Natural killer cell treated with Interleukin-12 subunit alpha and Interleukin-12 subunit beta and Interleukin-15 and Interleukin-18, amount 100 ng/mL, for 72 hours (primary cell): ENCODE measurements around the gene RFK. TPM values are rescaled to one million over a fixed set of nuclear protein-coding genes. Genes with fewer than 3 reads are reported as not detected.
"Not testable (repeated sequence)": the region's sequence is repeated elsewhere in the genome, so short reads cannot be mapped to it uniquely, and the experiment has no call there.

Source experiments
- ATAC-seq, 2 donors: fragments of 150-1000 bp; cut with Tn5 transposase in 1 of 2; sonication (Bioruptor Pico), chemical (Tn5 transposase) in 1 of 2; 2 replicates each; pipeline ENCODE4 v1.10.0; 2021
- DNase-seq: peaks from one replicate; pipeline ENCODE4 v3.0.0; 2022; ENCODE audit warnings: low spot score
- H3K27ac Mint-ChIP-seq, 2 donors: 1 replicate in 1 of 2; 2 replicates in 1 of 2; pipeline ENCODE4 v1.8.0; 2022; ENCODE audit warnings: mixed read lengths in 2 of 2, mild to moderate bottlenecking in 1 of 2, moderate library complexity in 1 of 2
- H3K27me3 Mint-ChIP-seq, 2 donors: 1 replicate in 1 of 2; 2 replicates in 1 of 2; pipeline ENCODE4 v1.8.0; 2022; ENCODE audit warnings: mixed read lengths in 2 of 2
- H3K36me3 Mint-ChIP-seq: one replicate; pipeline ENCODE4 v1.8.0; 2022; ENCODE audit warnings: mixed read lengths
- H3K4me1 Mint-ChIP-seq, 2 donors: 1 replicate in 1 of 2; 2 replicates in 1 of 2; pipeline ENCODE4 v1.8.0; 2022; ENCODE audit warnings: low read depth in 2 of 2, mixed read lengths in 2 of 2, mild to moderate bottlenecking in 1 of 2
- H3K4me3 Mint-ChIP-seq: one replicate; pipeline ENCODE4 v1.8.0; 2022; ENCODE audit warnings: mixed read lengths
- H3K9me3 Mint-ChIP-seq: 2 replicates; pipeline ENCODE4 v1.8.0; 2022; ENCODE audit warnings: mixed read lengths
- total RNA-seq, 2 donors: library from RNA; stranded (reverse); gene quantifications; one replicate each; pipeline ENCODE4 v1.2.3, GENCODE V29; 2022

The RFK gene
- total RNA-seq = 10 to 100 TPM in 1 of 2 donors, 1 to 10 TPM in 1; 9.2 to 11.9 TPM

- DNase-seq = peak; percentile 91
- peaks cover 5% of the 10 kb centered on the region for H3K36me3 Mint-ChIP-seq
- peak within 1 kb of the TSS; percentile 99 for H3K4me3 Mint-ChIP-seq
- peaks cover 20 to 30% of the 10 kb centered on the region in 2 donors for H3K4me1 Mint-ChIP-seq
- H3K27me3 Mint-ChIP-seq = peaks cover 0 to 2% of the 10 kb centered on the region in 2 donors
- H3K9me3 Mint-ChIP-seq = no peaks in the 10 kb centered on the region
- peak; percentile 94 to 96 for ATAC-seq
- peak within 1 kb of the TSS; percentile 97 to 99 for H3K27ac Mint-ChIP-seq
These were observed at the start of gene RFK for GRCh38 chr9:76394195-76394959. Gene RFK (minus strand): TSS chr9:76394426. CDS start chr9:76394171, 255 bp downstream.

DNA sequence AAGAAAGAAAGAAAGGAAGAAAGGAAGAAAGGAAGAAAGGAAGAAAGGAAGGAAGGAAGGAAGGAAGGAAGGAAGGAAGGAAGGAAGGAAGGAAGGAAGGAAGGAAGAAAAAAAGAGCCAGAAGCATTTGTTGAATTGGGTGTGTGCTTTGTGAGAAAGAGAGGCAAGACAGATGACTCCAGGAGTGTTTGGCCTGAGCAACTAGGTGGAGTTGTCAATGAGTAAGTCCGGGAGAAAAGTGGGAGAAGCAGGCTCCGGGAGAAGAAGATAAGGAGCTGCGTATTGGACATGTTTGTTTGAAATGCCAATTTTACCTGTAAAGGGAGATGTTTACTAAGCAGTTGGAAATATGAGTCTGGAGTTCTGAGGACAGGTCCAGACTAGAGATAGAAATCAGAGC, 49.7 kb upstream of the RFK start:
- H3K36me3 Mint-ChIP-seq = no peaks in the 10 kb centered on the region
- H3K9me3 Mint-ChIP-seq = no peaks in the 10 kb centered on the region
- peaks cover 0 to 5% of the 10 kb centered on the region in 2 donors for H3K27me3 Mint-ChIP-seq
- H3K4me1 Mint-ChIP-seq = peaks cover 24 to 35% of the 10 kb centered on the region in 2 donors
- ATAC-seq = no peak
- DNase-seq = no peak
- peak overlapping the region; percentile 3 for H3K4me3 Mint-ChIP-seq
- H3K27ac Mint-ChIP-seq = peak overlapping the region; percentile 8 to 27

DNA sequence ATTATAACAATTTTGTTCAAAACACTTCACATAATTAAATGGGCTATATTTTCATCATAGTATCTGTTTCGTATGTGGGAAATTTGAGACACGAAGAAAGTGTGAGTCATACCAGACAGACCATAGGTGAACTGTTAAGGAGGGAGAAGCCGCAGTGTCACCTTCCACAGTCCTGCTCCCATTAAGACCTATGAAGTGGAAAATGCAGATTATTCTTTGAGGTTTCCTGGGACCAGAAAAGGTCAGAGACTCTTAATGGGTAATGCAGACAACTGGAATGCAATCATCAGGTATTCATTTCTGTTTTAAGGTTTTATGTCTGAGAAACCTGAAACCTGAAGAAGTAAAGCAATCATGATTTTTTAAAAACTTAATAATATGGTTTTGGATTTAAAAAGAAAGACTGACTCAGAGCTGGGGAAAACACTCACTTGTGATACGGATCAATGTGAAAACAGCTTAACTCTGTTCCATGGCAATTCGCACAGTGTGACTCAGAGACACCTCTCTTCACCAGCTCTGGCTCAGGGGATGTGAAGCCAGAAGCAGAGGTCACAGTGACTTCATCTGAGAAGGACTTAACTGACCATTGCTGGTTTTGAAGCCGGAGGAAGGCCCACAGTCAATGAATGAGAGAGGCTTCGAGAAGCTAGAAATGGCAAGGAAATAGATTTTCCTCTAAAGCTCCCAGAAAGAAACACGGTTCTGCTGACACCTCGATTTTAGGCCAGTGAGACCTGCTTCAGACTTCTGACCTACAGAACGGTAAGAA, 47.5 kb upstream of the RFK start:
- Mint-ChIP-seq H3K27ac (peak overlapping the region; percentile 78 to 83), H3K27me3 (peaks cover 0 to 5% of the 10 kb centered on the region in 2 donors), H3K4me1 (peaks cover 33 to 50% of the 10 kb centered on the region in 2 donors), H3K36me3 (no peaks in the 10 kb centered on the region), H3K9me3 (no peaks in the 10 kb centered on the region), H3K4me3 (peak overlapping the region; percentile 70)
- DNase-seq = no peak
- peak; percentile 72 to 88 for ATAC-seq

DNA sequence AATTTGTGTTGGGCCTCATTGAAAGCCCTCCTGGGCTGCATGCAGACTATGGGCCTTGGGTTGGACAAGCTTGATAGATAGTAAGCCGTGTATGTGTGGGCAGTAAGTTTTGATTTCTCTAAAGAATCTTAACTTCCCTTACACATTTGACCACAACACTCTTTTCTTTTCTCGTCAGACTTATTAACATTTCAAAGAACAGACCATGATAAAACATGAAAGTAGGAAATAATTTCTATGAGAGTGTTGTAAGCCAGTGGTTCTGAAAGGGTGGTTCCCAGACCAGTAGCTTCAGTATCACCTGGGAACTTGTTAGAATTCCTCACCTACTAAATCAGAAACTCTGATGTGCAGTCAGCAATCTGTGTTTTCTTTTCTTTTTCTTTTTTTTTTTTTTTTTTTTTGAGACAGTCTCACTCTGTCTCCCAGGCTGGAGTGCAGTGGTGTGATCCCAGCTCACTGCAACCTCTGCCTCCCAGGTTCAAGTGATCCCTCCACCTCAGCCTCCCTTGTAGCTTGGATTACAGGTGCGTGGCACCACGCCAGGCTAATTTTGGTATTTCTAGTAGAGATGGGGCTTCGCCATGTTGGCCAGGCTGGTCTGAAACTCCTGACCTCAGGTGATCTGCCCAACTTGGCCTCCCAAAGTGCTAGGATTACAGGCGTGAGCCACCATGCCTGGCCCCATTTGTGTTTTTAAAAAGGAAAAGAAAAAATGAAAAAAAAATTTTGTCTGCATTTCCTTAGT, 44.8 kb upstream of the RFK start:
- Mint-ChIP-seq H3K27ac (peak overlapping the region; percentile 53 to 83), H3K4me3 (peak overlapping the region; percentile 30), H3K27me3 (peaks cover 0 to 9% of the 10 kb centered on the region in 2 donors), H3K9me3 (no peaks in the 10 kb centered on the region), H3K4me1 (peaks cover 31 to 33% of the 10 kb centered on the region in 2 donors), H3K36me3 (no peaks in the 10 kb centered on the region)
- no peak for DNase-seq
- ATAC-seq = peak; percentile 79 to 89

GRCh38 chr9:76437017-76437699, 42.9 kb upstream of the RFK start:
- Mint-ChIP-seq H3K4me1 (peaks cover 32 to 34% of the 10 kb centered on the region in 2 donors), H3K27me3 (peaks cover 0 to 14% of the 10 kb centered on the region in 2 donors), H3K27ac (peak overlapping the region in 1 of 2 donors; percentile 83)
- not testable (repeated sequence) for H3K9me3 Mint-ChIP-seq, DNase-seq, H3K4me3 Mint-ChIP-seq, ATAC-seq, H3K36me3 Mint-ChIP-seq

DNA sequence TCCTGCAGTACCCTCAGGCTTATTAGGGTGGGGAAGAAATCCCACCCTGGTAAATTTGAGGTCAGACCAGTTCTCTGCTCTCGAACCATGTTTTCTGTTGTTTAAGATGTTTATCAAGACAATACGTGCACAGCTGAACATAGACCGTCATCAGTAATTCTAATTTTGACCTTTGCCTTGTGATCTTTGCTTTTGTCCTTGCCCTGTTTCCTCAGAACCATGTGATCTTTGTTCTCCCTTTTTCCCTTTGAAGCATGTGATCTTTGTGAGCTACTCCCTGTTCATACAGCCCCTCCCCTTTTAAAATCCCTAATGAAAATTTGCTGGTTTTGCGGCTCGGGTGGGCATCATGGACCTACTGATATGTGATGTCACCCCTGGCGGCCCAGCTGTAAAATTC, 40.7 kb upstream of the RFK start:
- Mint-ChIP-seq H3K27me3 (peaks cover 0 to 11% of the 10 kb centered on the region in 2 donors), H3K4me1 (peaks cover 19 to 21% of the 10 kb centered on the region in 2 donors)

DNA sequence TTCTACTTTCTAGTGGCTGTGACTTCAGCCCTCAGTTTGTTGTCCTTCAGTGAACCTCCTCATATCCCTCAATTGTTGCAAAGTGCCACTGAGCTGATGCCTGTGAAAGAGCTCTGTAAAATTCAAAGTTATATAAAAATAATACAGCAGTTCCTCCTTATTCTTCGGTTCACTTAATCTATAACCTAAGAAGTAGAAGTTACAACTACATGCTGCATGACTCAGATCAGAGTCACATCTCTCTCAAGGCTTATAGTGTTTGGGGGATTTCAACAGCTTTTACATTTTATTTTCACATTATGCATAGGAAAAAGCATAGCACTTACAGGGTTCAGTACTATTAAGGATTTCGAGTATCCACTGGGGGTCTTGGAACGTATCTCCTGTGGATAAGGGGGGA, 39.6 kb upstream of the RFK start:
- DNase-seq = no peak
- H3K27ac Mint-ChIP-seq = peak overlapping the region in 1 of 2 donors; percentile 70
- peaks cover 18 to 19% of the 10 kb centered on the region in 2 donors for H3K4me1 Mint-ChIP-seq
- H3K36me3 Mint-ChIP-seq = no peaks in the 10 kb centered on the region
- H3K27me3 Mint-ChIP-seq = peaks cover 0 to 11% of the 10 kb centered on the region in 2 donors
- no peak for ATAC-seq
- no peak overlapping the region for H3K4me3 Mint-ChIP-seq
- H3K9me3 Mint-ChIP-seq = no peaks in the 10 kb centered on the region

More for the DNA sequence above, 40.7 kb upstream of the RFK start:
- not testable (repeated sequence) for ATAC-seq, DNase-seq, H3K9me3 Mint-ChIP-seq, H3K36me3 Mint-ChIP-seq, H3K4me3 Mint-ChIP-seq
- peak overlapping the region; percentile 3 to 70 for H3K27ac Mint-ChIP-seq

DNA sequence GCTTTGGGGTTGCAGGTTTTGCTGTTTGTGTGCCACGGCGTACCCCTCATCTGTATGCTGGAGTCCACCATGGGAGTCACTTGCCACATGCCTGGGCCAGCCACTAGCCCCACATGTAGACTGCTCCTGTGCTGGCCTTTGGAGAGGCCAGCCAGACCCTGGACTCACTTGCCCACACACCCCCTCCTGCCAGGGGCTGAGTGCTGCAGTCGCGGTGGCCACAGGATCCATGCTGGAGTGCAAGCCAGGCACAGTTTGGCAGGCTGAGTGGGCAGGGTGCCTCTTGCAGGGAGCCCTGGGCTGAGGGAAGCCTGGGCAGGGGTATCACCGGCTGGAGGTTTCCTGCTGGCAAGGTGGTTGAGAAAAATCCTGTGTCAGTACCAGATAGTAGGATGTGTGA, 39.2 kb upstream of the RFK start:
- H3K4me3 Mint-ChIP-seq = no peak overlapping the region
- peaks cover 14 to 19% of the 10 kb centered on the region in 2 donors for H3K4me1 Mint-ChIP-seq
- H3K36me3 Mint-ChIP-seq = no peaks in the 10 kb centered on the region
- peaks cover 0 to 11% of the 10 kb centered on the region in 2 donors for H3K27me3 Mint-ChIP-seq
- H3K9me3 Mint-ChIP-seq = no peaks in the 10 kb centered on the region
- DNase-seq = no peak
- ATAC-seq = peak; percentile 20 to 41
- H3K27ac Mint-ChIP-seq = peak overlapping the region in 1 of 2 donors; percentile 70

- ATAC-seq (no peak), DNase-seq (no peak)
- Mint-ChIP-seq H3K9me3 (no peaks in the 10 kb centered on the region), H3K27me3 (peaks cover 0 to 11% of the 10 kb centered on the region in 2 donors), H3K4me3 (no peak overlapping the region), H3K4me1 (peaks cover 4 to 10% of the 10 kb centered on the region in 2 donors), H3K27ac (no peak overlapping the region), H3K36me3 (no peaks in the 10 kb centered on the region)
These were observed 37.4 kb upstream of the RFK start for GRCh38 chr9:76431601-76432000.

- H3K27me3 Mint-ChIP-seq = peaks cover 0 to 2% of the 10 kb centered on the region in 2 donors
- no peaks in the 10 kb centered on the region for H3K36me3 Mint-ChIP-seq
- no peaks in the 10 kb centered on the region for H3K9me3 Mint-ChIP-seq
- ATAC-seq (peak in 1 of 2 donors; percentile 34), DNase-seq (no peak)
- H3K4me1 Mint-ChIP-seq = peaks cover 0 to 5% of the 10 kb centered on the region in 2 donors
- H3K4me3 Mint-ChIP-seq = no peak overlapping the region
- no peak overlapping the region for H3K27ac Mint-ChIP-seq
These were observed 32.7 kb upstream of the RFK start for GRCh38 chr9:76426807-76427419.

- Mint-ChIP-seq H3K27ac (no peak overlapping the region), H3K4me3 (no peak overlapping the region), H3K36me3 (no peaks in the 10 kb centered on the region), H3K9me3 (no peaks in the 10 kb centered on the region), H3K4me1 (peaks cover 0 to 5% of the 10 kb centered on the region in 2 donors), H3K27me3 (peaks cover 0 to 2% of the 10 kb centered on the region in 2 donors)
- ATAC-seq = no peak
- no peak for DNase-seq
These were observed 31.6 kb upstream of the RFK start for GRCh38 chr9:76425677-76426453.

- ATAC-seq (peak in 1 of 2 donors; percentile 78), DNase-seq (no peak)
- Mint-ChIP-seq H3K4me1 (peaks cover 0 to 5% of the 10 kb centered on the region in 2 donors), H3K27ac (peak overlapping the region; percentile 11 to 24), H3K36me3 (no peaks in the 10 kb centered on the region), H3K27me3 (peaks cover 0 to 2% of the 10 kb centered on the region in 2 donors), H3K4me3 (peak overlapping the region; percentile 30), H3K9me3 (no peaks in the 10 kb centered on the region)
These were observed 30.3 kb upstream of the RFK start for GRCh38 chr9:76424491-76424890.
